D721Med (cell line): ENCODE measurements around the gene KRT6A.

ENCODE experiments used
- DNase-seq: peaks from one replicate; pipeline ENCODE4 v3.0.0; 2011; ENCODE audit warnings: low spot score; ENCODE audit not compliant: insufficient read length
- FAIRE-seq: peaks from 2 replicates; lab custom pipeline; 2011; peaks lifted over from hg19 to GRCh38; lab: Jason Lieb, UNC
- CTCF ChIP-seq: IDR thresholded peaks from 2 replicates; pipeline ENCODE4 v1.5.1; 2012; ENCODE audit warnings: mild to moderate bottlenecking, control low read depth; ENCODE audit not compliant: insufficient read depth; ENCODE audit errors: missing control alignments

The KRT6A gene

GRCh38 chr12:52519826-52520662 is 27.0 kb upstream of the KRT6A start, which contains the start of gene KRT5:
KRT5 (minus strand) TSS chr12:52520394; CDS start chr12:52520296, 98 bp downstream.
- no peak for FAIRE-seq
- DNase-seq: no peak
- no peak for TF ChIP-seq CTCF

- FAIRE-seq: no peak
- no peak for TF ChIP-seq CTCF
- DNase-seq: no peak
Observed at GRCh38 chr12:52519387-52519703, 26.3 kb upstream of the KRT6A start.

- DNase-seq: no peak
- no peak for TF ChIP-seq CTCF
Observed at GRCh38 chr12:52518574-52519386, 25.7 kb upstream of the KRT6A start.

GRCh38 chr12:52517888-52518287 is 24.8 kb upstream of the KRT6A start:
- no peak for DNase-seq
- FAIRE-seq: no peak
- TF ChIP-seq CTCF: no peak

More at GRCh38 chr12:52518574-52519386, 25.7 kb upstream of the KRT6A start:
- no peak for FAIRE-seq

- no peak for TF ChIP-seq CTCF
- DNase-seq (no peak), FAIRE-seq (no peak)
Observed at GRCh38 chr12:52517005-52517835, 24.2 kb upstream of the KRT6A start.

GRCh38 chr12:52515927-52516831 is 23.1 kb upstream of the KRT6A start:
- TF ChIP-seq CTCF: no peak
- DNase-seq (no peak), FAIRE-seq (no peak)
